GM12874 (cell line): ENCODE measurements around the gene NAV2.

Source experiments
- CTCF ChIP-seq: IDR thresholded peaks from 2 replicates; pipeline ENCODE4 v1.5.1; 2011; ENCODE audit warnings: low read depth, mild to moderate bottlenecking, control low read depth, low read length, moderate library complexity; ENCODE audit not compliant: insufficient read depth

The NAV2 gene

GRCh38 chr11:19938169-19938856 lies 225.7 kb downstream of the NAV2 start:
- TF ChIP-seq CTCF: peak; percentile 78

- no peak for TF ChIP-seq CTCF
Measured at GRCh38 chr11:19938866-19939265, 226.2 kb downstream of the NAV2 start.

- no peak for TF ChIP-seq CTCF
Measured at GRCh38 chr11:19939415-19939929, 226.8 kb downstream of the NAV2 start.

GRCh38 chr11:19940831-19941230 lies 228.2 kb downstream of the NAV2 start:
- TF ChIP-seq CTCF: no peak

GRCh38 chr11:19946681-19947080 lies 234.0 kb downstream of the NAV2 start:
- TF ChIP-seq CTCF: no peak

GRCh38 chr11:19947537-19948114 lies 235.0 kb downstream of the NAV2 start:
- TF ChIP-seq CTCF: no peak

- TF ChIP-seq CTCF: no peak
Measured at GRCh38 chr11:19949606-19950005, 237.0 kb downstream of the NAV2 start.
